ENCODE results near the gene RHEBL1.

The RHEBL1 gene

GRCh38 chr12:49019443-49020324 lies 50.1 kb downstream of the RHEBL1 start:
- no peak for DNase-seq (ENCODE audit: low spot score)

GRCh38 chr12:49019120-49019430 lies 50.7 kb downstream of the RHEBL1 start:
- DNase-seq (ENCODE audit: low spot score) = no peak

DNA sequence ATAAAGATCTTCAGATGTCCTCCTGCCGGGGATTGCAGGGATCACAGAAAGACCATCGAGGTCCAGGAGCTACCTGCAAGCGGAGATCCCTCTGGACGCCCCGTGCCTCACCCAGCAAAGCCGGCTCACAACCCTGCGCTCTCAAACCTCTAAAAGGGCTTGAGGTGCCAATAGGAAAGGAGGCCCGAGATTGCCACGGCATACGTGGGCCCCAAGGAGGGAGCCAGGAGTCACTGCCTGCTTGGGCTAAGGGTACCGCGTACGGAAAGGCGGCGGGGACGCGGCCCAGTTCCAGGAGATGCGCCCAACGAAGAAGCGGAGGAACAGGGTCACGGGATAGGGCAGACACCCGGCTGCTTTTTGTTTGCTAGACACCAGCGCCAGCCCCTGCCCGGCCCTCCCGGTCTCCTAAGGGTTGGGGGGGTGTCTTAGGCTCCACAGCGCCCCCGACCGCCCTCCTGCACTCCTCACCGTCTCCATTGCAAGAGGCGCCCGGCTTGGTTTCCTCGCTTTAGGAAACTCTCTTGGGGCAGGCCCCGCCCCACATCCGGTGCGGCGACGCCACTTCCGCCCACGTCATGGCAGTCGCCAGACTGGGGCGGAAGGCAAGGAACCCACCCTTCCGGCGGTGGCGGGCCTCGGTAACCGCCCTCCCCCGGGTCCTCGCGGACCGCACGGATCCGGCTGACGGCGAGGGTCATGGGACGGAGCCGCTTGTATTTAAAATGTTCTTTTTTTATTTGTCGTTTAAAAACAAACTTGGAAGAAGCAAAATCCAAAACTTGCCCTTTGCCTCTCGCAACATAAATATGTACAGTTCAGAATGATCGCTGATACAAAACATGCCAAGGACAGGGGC lies 51.3 kb downstream of the RHEBL1 start, which contains the start of gene PRKAG1:
Gene PRKAG1, minus strand, starts transcription at position 516 of the 859 bp plus-strand sequence. Its CDS starts 36 bp downstream, at position 480.
- DNase-seq (ENCODE audit: low spot score) = peak; percentile 97

DNA sequence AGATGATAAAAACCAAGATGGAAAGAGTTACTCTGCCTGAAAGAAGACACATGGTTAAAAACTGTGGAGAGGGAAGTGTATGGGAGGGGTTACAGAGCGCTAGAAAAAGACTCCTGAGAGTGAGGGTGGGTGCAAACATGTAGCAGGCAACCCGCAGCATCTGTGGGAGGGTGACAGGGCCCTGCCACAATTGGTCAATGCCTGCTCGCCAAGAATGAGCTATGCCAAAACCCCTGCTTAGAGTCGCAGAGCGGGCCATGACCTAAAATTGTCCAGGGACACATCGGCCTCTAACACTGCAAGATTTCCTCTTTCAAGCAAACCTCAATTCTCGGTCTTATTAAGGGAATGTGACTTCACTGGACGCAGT lies 51.9 kb downstream of the RHEBL1 start:
- no peak for DNase-seq (ENCODE audit: low spot score)

GRCh38 chr12:49015196-49015595 lies 54.6 kb downstream of the RHEBL1 start:
- no peak for DNase-seq (ENCODE audit: low spot score)

Data from pons (tissue), 1 donor.